H9 (cell line): Measurements from ENCODE around the gene MGP. TPM values are rescaled to one million over a fixed set of nuclear protein-coding genes. Genes with fewer than 3 reads are reported as not detected.

Experiments used
- DNase-seq: peaks from one replicate; pipeline ENCODE4 v3.0.0-alpha.2; 2017
- H2AFZ ChIP-seq: one replicate; pipeline ENCODE4 v1.6.1; 2013; ENCODE audit warnings: mild to moderate bottlenecking, low read length, control low read depth, moderate library complexity
- H2AK5ac ChIP-seq: 2 replicates; pipeline ENCODE4 v1.6.1; 2013; ENCODE audit warnings: low read length, control low read depth, mixed read lengths; ENCODE audit not compliant: insufficient read length
- H2BK120ac ChIP-seq: one replicate; pipeline ENCODE4 v1.6.1; 2013; ENCODE audit warnings: low read depth, mild to moderate bottlenecking, low read length, control low read depth, inconsistent platforms; ENCODE audit not compliant: poor library complexity, severe bottlenecking
- H2BK12ac ChIP-seq: 2 replicates; pipeline ENCODE4 v1.6.1; 2013; ENCODE audit warnings: low read length, control low read depth, mixed read lengths, low read depth; ENCODE audit not compliant: insufficient read length
- H2BK15ac ChIP-seq: 2 replicates; pipeline ENCODE4 v1.6.1; 2013; ENCODE audit warnings: low read depth, low read length, control low read depth
- H2BK20ac ChIP-seq: one replicate; pipeline ENCODE4 v1.6.1; 2013; ENCODE audit warnings: low read depth, mild to moderate bottlenecking, low read length, control low read depth, inconsistent platforms; ENCODE audit not compliant: poor library complexity, severe bottlenecking
- H2BK5ac ChIP-seq: 2 replicates; pipeline ENCODE4 v1.6.1; 2013; ENCODE audit warnings: low read length, control low read depth, mixed read lengths; ENCODE audit not compliant: insufficient read length
- H3K14ac ChIP-seq: 2 replicates; pipeline ENCODE4 v1.6.1; 2013; ENCODE audit warnings: low read length, control low read depth; ENCODE audit not compliant: insufficient read depth
- H3K18ac ChIP-seq: 2 replicates; pipeline ENCODE4 v1.6.1; 2013; ENCODE audit warnings: low read depth, mild to moderate bottlenecking, mixed read lengths, low read length, control low read depth; ENCODE audit not compliant: insufficient read length
- H3K23ac ChIP-seq: 2 replicates; pipeline ENCODE4 v1.6.1; 2013; ENCODE audit warnings: low read length, control low read depth, mixed read lengths, low read depth; ENCODE audit not compliant: insufficient read length
- H3K23me2 ChIP-seq: 2 replicates; pipeline ENCODE4 v1.6.1; 2013; ENCODE audit warnings: low read depth, mild to moderate bottlenecking, mixed read lengths, low read length, control low read depth; ENCODE audit not compliant: insufficient read length, poor library complexity, severe bottlenecking
- H3K27ac ChIP-seq: 2 replicates; pipeline ENCODE4 v1.5.1; 2013; ENCODE audit warnings: low read length, control low read depth, mixed read lengths, low read depth; ENCODE audit not compliant: insufficient read length
- H3K27me3 ChIP-seq: 2 replicates; pipeline ENCODE4 v1.6.1; 2013; ENCODE audit warnings: low read length, control low read depth, inconsistent platforms; ENCODE audit not compliant: insufficient read depth
- H3K4ac ChIP-seq: 2 replicates; pipeline ENCODE4 v1.6.1; 2013; ENCODE audit warnings: low read depth, mild to moderate bottlenecking, control low read depth, inconsistent platforms, low read length, moderate library complexity
- H3K4me1 ChIP-seq: 2 replicates; pipeline ENCODE4 v1.6.1; 2013; ENCODE audit warnings: low read length, control low read depth, inconsistent platforms; ENCODE audit not compliant: insufficient read depth
- H3K4me2 ChIP-seq: 2 replicates; pipeline ENCODE4 v1.6.1; 2013; ENCODE audit warnings: low read length, control low read depth, mixed read lengths; ENCODE audit not compliant: insufficient read length, insufficient read depth
- H3K56ac ChIP-seq: 2 replicates; pipeline ENCODE4 v1.6.1; 2013; ENCODE audit warnings: low read depth, mild to moderate bottlenecking, mixed read lengths, low read length, control low read depth; ENCODE audit not compliant: insufficient read length
- H3K79me1 ChIP-seq: 2 replicates; pipeline ENCODE4 v1.6.1; 2013; ENCODE audit warnings: low read depth, mild to moderate bottlenecking, moderate library complexity, low read length, control low read depth, inconsistent platforms; ENCODE audit not compliant: insufficient read depth, poor library complexity, severe bottlenecking
- H3K79me2 ChIP-seq: 2 replicates; pipeline ENCODE4 v1.6.1; 2013; ENCODE audit warnings: low read length, control low read depth, inconsistent platforms; ENCODE audit not compliant: insufficient read depth
- H3K9ac ChIP-seq: 2 replicates; pipeline ENCODE4 v1.6.1; 2013; ENCODE audit warnings: low read length, control low read depth, mixed read lengths; ENCODE audit not compliant: insufficient read length; ENCODE audit errors: extremely low read depth
- H3K9me3 ChIP-seq: one replicate; pipeline ENCODE4 v1.6.1; 2013; ENCODE audit warnings: low read depth, low read length, inconsistent platforms; ENCODE audit not compliant: control insufficient read depth
- H3T11ph ChIP-seq: one replicate; pipeline ENCODE4 v1.6.1; 2013; ENCODE audit warnings: mild to moderate bottlenecking, low read length, control low read depth, inconsistent platforms
- H4K20me1 ChIP-seq: one replicate; pipeline ENCODE4 v1.6.1; 2013; ENCODE audit not compliant: control insufficient read depth, insufficient read length, insufficient read depth
- H4K5ac ChIP-seq: 2 replicates; pipeline ENCODE4 v1.6.1; 2013; ENCODE audit warnings: low read depth, mild to moderate bottlenecking, mixed read lengths, low read length, control low read depth; ENCODE audit not compliant: insufficient read length
- H4K8ac ChIP-seq: replicated peaks from 2 replicates; pipeline ENCODE4 v1.6.1; 2013; ENCODE audit warnings: low read length, control low read depth, mixed read lengths, low read depth; ENCODE audit not compliant: insufficient read length
- H4K91ac ChIP-seq: 2 replicates; pipeline ENCODE4 v1.6.1; 2013; ENCODE audit warnings: low read depth, mild to moderate bottlenecking, moderate library complexity, mixed read lengths, low read length, control low read depth; ENCODE audit not compliant: insufficient read length
- H3K27ac Mint-ChIP-seq, 3 experiments: 2 replicates in 2 of 3; 3 replicates in 1 of 3; pipeline ENCODE4 v1.8.0; 2020 to 2021; ENCODE audit warnings: mixed read lengths in 3 of 3, mild to moderate bottlenecking in 1 of 3, moderate library complexity in 1 of 3
- H3K27me3 Mint-ChIP-seq: 2 replicates; pipeline ENCODE4 v1.8.0; 2021; ENCODE audit warnings: low read depth, mild to moderate bottlenecking, moderate library complexity, mixed read lengths
- H3K36me3 Mint-ChIP-seq, 3 experiments: 2 replicates in 2 of 3; 3 replicates in 1 of 3; pipeline ENCODE4 v1.8.0; 2020 to 2021; ENCODE audit warnings: low read depth in 3 of 3, mixed read lengths in 3 of 3; ENCODE audit not compliant: insufficient read depth in 1 of 3
- H3K4me1 Mint-ChIP-seq, 2 experiments: 2 replicates each; pipeline ENCODE4 v1.8.0; 2020; ENCODE audit warnings: mixed read lengths in 2 of 2
- H3K4me3 Mint-ChIP-seq, 2 experiments: 2 replicates in 1 of 2; 3 replicates in 1 of 2; pipeline ENCODE4 v1.8.0; 2020 to 2021; ENCODE audit warnings: mild to moderate bottlenecking in 2 of 2, mixed read lengths in 2 of 2, moderate library complexity in 1 of 2
- H3K9me3 Mint-ChIP-seq, 2 experiments: 2 replicates in 1 of 2; 3 replicates in 1 of 2; pipeline ENCODE4 v1.8.0; 2020; ENCODE audit warnings: mild to moderate bottlenecking in 2 of 2, mixed read lengths in 2 of 2, moderate library complexity in 1 of 2
- WGBS: extraction: QIAGEN DNeasy Blood & Tissue Kit; methylation state at CpG from one replicate; pipeline ENCODE4 v1.1.7; 2013; ENCODE audit warnings: missing lambda C conversion rate, low lambda C conversion rate, mixed read lengths; ENCODE audit not compliant: insufficient read length; ENCODE audit errors: extremely low coverage; 5-methylcytosine and 5-hydroxymethylcytosine counted together
- total RNA-seq: library from RNA; stranded (reverse); gene quantifications from 2 replicates; pipeline ENCODE4 v1.2.1, GENCODE V29; 2021
- TF ChIP-seq, protein P1 (sequence below): fragments of 200-600 bp; sonication (generic); conservative IDR thresholded peaks from 3 replicates; pipeline ENCODE4 v1.8.0; 2021; ENCODE audit warnings: antibody characterized with exemption, mild to moderate bottlenecking

MGP gene
- total RNA-seq, 1 experiment from 2014 or later: not detected

DNA sequence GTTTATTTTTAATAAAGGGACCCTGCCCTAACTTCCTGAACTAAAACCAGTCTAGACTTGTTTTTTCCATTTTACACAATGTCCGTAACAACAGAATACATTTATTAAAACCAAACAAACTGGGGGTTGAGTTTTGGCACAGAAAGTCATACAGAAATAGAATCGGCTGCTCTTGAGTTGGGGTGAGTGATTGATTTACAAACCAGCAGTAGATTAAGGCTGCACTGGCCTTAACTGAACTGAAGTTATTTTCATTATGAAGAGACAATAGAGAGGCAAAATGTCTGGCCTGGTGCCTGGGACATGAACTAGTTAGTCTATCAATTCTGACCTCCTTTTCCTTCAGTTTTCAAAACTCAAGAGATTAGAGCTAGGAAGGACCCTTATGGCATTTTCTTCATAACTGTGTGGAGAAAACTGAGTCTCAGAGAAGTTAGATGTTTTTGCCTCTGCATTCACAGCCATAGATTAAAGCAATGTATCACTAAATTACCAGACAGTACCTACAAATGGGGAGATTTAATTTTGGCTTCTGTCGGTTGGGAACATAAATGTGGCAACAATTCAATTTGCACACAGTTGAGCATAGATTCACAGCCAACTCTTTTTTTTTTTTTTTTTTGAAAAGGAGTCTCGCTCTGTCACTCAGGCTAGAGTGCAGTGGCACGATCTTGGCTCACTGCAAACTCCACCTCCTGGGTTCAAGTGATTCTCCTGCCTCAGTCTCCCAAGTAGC lies 19.8 kb upstream of the MGP start:
- no peak overlapping the region for H3T11ph ChIP-seq
- no peak overlapping the region for H2BK12ac ChIP-seq
- H3K27ac ChIP-seq: no peak overlapping the region
- Mint-ChIP-seq H3K9me3 (no peaks in the 10 kb centered on the region), H3K27me3 (no peaks in the 10 kb centered on the region), H3K4me3 (no peak overlapping the region), H3K27ac (no peak overlapping the region), H3K4me1 (peaks cover 0 to 4% of the 10 kb centered on the region in 2 experiments; a peak in 2 of 4 replicates), H3K36me3 (no peaks in the 10 kb centered on the region)
- no CpG with 5 or more reads among the region's 5 CpGs for WGBS
- H2BK20ac ChIP-seq: no peak overlapping the region
- no peak overlapping the region for H2BK5ac ChIP-seq
- no peak for DNase-seq
- no peaks in the 10 kb centered on the region for H3K79me1 ChIP-seq
- H3K23me2 ChIP-seq: no peaks in the 10 kb centered on the region
- no peak overlapping the region for H3K14ac ChIP-seq
- H4K20me1 ChIP-seq: no peaks in the 10 kb centered on the region
- H4K8ac ChIP-seq: no peak overlapping the region
- H3K79me2 ChIP-seq: no peaks in the 10 kb centered on the region
- no peak overlapping the region for H2AFZ ChIP-seq
- no peak overlapping the region for H2BK15ac ChIP-seq
- H3K23ac ChIP-seq: no peak overlapping the region
- H3K18ac ChIP-seq: no peak overlapping the region
- no peaks in the 10 kb centered on the region for H3K27me3 ChIP-seq
- TF ChIP-seq, protein P1, sequence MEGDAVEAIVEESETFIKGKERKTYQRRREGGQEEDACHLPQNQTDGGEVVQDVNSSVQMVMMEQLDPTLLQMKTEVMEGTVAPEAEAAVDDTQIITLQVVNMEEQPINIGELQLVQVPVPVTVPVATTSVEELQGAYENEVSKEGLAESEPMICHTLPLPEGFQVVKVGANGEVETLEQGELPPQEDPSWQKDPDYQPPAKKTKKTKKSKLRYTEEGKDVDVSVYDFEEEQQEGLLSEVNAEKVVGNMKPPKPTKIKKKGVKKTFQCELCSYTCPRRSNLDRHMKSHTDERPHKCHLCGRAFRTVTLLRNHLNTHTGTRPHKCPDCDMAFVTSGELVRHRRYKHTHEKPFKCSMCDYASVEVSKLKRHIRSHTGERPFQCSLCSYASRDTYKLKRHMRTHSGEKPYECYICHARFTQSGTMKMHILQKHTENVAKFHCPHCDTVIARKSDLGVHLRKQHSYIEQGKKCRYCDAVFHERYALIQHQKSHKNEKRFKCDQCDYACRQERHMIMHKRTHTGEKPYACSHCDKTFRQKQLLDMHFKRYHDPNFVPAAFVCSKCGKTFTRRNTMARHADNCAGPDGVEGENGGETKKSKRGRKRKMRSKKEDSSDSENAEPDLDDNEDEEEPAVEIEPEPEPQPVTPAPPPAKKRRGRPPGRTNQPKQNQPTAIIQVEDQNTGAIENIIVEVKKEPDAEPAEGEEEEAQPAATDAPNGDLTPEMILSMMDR: no peak
- H3K9me3 ChIP-seq: no peaks in the 10 kb centered on the region
- no peak overlapping the region for H2AK5ac ChIP-seq
- H3K56ac ChIP-seq: no peak overlapping the region
- H4K91ac ChIP-seq: no peak overlapping the region
- H2BK120ac ChIP-seq: no peak overlapping the region
- no peaks in the 10 kb centered on the region for H3K4me1 ChIP-seq
- no peak overlapping the region for H3K9ac ChIP-seq
- no peak overlapping the region for H4K5ac ChIP-seq
- H3K4ac ChIP-seq: no peak overlapping the region
- H3K4me2 ChIP-seq: no peak overlapping the region
